Measurements from ENCODE around the gene LARP1B.
"Not testable (repeated sequence)": the region's sequence is repeated elsewhere in the genome, so short reads cannot be mapped to it uniquely, and the experiment has no call there.

LARP1B gene

DNA sequence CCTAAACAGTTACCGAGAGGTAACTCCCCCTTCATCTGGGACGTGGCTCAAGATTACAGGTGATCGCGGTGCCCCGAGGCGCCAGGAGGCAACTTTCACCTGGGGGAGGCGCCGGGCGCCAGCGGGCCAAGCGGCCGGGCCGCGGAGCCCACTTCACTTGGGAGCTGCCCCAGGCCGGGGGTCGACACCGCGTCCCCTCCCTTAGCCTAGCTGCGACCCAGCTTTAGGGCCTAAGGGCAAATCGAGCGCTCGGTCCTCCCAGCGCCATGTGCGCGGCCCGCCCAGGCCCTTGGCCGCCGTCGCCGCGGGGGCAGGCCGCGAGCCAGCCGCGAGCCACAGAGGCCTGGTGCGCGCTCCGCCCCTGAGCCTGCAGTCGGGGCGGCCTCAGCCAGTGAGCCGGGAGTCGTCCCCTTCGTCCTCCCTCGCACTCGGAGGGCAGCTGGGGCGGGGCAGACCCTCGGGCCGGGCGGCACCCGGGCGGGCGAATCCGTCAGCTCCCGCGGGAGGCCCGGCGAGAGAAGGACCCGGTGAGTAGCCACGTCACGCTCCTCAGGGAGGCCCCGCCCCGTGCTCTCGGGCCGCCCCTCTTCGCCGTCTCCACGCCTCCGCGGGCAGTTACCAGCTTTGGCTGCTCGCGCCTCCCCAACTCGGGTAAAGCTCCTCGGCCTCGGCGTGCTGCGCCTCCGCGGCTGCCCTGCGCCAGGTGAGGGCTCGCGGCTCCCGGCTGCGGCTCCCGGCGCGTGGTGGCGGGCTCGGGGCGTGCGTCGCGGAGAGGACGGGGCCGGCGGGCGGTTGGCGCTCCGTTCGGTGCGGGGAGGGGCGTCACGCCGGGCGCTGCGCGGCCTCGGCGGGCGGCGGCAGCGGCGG lies at the start of gene LARP1B:
TSS of gene LARP1B (plus strand) at position 614 of the 867 bp plus-strand sequence. CDS start 13,640 bp downstream, outside the sequence.
- no peaks in the 10 kb centered on the region; the same call in 1 of the 2 replicates for H3K36me3 ChIP-seq
- H3K9me3 ChIP-seq (ENCODE audit: severe bottlenecking): no peaks in the 10 kb centered on the region
- DNase-seq: peak; percentile 99
- H3K27me3 ChIP-seq (ENCODE audit: insufficient read depth, low read depth, severe bottlenecking): no peaks in the 10 kb centered on the region
- peak within 1 kb of the TSS; percentile 90 for H3K27ac ChIP-seq
- H3K4me3 ChIP-seq (ENCODE audit: low read depth, low read length): peak within 1 kb of the TSS; percentile 72
- TF ChIP-seq, protein P1, sequence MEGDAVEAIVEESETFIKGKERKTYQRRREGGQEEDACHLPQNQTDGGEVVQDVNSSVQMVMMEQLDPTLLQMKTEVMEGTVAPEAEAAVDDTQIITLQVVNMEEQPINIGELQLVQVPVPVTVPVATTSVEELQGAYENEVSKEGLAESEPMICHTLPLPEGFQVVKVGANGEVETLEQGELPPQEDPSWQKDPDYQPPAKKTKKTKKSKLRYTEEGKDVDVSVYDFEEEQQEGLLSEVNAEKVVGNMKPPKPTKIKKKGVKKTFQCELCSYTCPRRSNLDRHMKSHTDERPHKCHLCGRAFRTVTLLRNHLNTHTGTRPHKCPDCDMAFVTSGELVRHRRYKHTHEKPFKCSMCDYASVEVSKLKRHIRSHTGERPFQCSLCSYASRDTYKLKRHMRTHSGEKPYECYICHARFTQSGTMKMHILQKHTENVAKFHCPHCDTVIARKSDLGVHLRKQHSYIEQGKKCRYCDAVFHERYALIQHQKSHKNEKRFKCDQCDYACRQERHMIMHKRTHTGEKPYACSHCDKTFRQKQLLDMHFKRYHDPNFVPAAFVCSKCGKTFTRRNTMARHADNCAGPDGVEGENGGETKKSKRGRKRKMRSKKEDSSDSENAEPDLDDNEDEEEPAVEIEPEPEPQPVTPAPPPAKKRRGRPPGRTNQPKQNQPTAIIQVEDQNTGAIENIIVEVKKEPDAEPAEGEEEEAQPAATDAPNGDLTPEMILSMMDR (IDR thresholded peaks at IDR 0.05; ENCODE audit: low read depth, low read length): 0 out of 2 replicates have a peak, but pooled peaks have one; percentile 10

DNA sequence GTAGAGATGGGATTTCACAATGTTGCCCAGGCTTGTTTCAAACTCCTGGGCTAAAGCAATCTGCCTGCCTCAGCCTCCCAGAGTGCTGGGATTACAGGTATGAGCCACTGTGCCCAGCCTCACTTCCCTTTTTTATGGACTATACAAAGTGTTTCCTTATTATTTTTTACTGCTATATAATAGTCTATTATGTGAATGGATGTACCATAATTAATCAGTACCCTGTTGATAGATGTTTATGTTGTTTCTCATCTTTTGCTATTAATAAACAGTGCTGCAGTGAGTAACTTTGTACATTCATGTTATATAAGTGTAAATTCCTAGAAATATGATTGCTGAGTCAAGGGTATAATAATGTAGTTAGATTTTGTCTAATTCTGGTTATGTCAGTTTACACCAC lies 35.8 kb upstream of the LARP1B start:
- no peak overlapping the region for H3K27ac ChIP-seq
- H3K9me3 ChIP-seq (ENCODE audit: severe bottlenecking): no peaks in the 10 kb centered on the region
- no peak overlapping the region for H3K4me3 ChIP-seq (ENCODE audit: low read depth, low read length)
- TF ChIP-seq, protein P1 (IDR thresholded peaks at IDR 0.05; ENCODE audit: low read depth, low read length): no peak
- H3K36me3 ChIP-seq: peaks cover 86% of the 10 kb centered on the region
- no peaks in the 10 kb centered on the region for H3K27me3 ChIP-seq (ENCODE audit: insufficient read depth, low read depth, severe bottlenecking)
- no peak for DNase-seq

DNA sequence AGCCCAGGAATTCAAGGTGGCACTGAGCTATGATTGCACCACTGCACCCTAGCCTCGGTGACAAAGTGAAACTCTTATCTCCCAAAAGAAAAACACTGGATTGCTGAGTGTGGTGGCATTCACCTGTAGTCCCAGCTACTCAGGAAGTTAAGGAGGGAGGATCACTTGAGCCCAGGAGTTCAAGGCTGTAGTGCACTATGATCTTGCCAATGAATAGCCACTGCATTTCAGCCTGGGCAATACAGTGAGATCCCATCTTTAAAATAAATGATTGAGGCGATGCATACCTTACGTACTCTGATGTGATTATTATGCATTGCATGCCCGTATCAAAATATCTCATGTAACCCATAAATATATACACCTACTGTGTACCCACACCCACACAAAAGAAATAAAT lies 31.2 kb upstream of the LARP1B start:
- peaks cover 50% of the 10 kb centered on the region for H3K36me3 ChIP-seq
- H3K4me3 ChIP-seq (ENCODE audit: low read depth, low read length): no peak overlapping the region
- no peak for DNase-seq
- H3K9me3 ChIP-seq (ENCODE audit: severe bottlenecking): no peaks in the 10 kb centered on the region
- H3K27ac ChIP-seq: no peak overlapping the region
- no peaks in the 10 kb centered on the region for H3K27me3 ChIP-seq (ENCODE audit: insufficient read depth, low read depth, severe bottlenecking)
- TF ChIP-seq, protein P1 (IDR thresholded peaks at IDR 0.05; ENCODE audit: low read depth, low read length): no peak

GRCh38 chr4:128031756-128032384 lies 29.2 kb upstream of the LARP1B start:
- H3K27me3 ChIP-seq (ENCODE audit: insufficient read depth, low read depth, severe bottlenecking): no peaks in the 10 kb centered on the region
- DNase-seq: no peak
- H3K9me3 ChIP-seq (ENCODE audit: severe bottlenecking): no peaks in the 10 kb centered on the region
- H3K27ac ChIP-seq: no peak overlapping the region
- TF ChIP-seq, protein P1 (IDR thresholded peaks at IDR 0.05; ENCODE audit: low read depth, low read length): no peak
- peaks cover 39% of the 10 kb centered on the region for H3K36me3 ChIP-seq
- H3K4me3 ChIP-seq (ENCODE audit: low read depth, low read length): no peak overlapping the region

- no peaks in the 10 kb centered on the region for H3K9me3 ChIP-seq (ENCODE audit: severe bottlenecking)
- H3K27me3 ChIP-seq (ENCODE audit: insufficient read depth, low read depth, severe bottlenecking): no peaks in the 10 kb centered on the region
- no peak overlapping the region for H3K27ac ChIP-seq
- H3K36me3 ChIP-seq: peaks cover 6% of the 10 kb centered on the region; the same call in 1 of the 2 replicates
- TF ChIP-seq, protein P1 (IDR thresholded peaks at IDR 0.05; ENCODE audit: low read depth, low read length): no peak
- DNase-seq: no peak
- H3K4me3 ChIP-seq (ENCODE audit: low read depth, low read length): no peak overlapping the region
These were observed 21.5 kb upstream of the LARP1B start for GRCh38 chr4:128039568-128039967.

DNA sequence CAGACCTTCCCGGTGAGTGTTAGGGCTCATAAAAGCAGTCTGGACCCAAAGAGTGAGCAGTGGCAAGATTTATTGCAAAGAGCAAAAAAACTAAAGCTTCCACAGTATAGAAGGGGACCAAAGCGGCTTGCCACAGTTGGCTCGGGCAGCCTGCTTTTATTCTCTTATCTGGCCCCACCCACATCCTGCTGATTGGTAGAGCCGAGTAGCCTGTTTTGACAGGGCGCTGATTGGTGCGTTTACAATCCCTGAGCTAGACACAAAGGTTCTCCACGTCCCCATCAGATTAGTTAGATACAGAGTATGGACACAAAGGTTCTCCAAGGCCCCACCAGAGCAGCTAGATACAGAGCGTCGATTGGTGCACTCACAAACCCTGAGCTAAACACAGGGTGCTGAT lies 14.1 kb upstream of the LARP1B start:
- not testable (repeated sequence) for DNase-seq; H3K36me3 ChIP-seq; H3K4me3 ChIP-seq (ENCODE audit: low read depth, low read length); H3K9me3 ChIP-seq (ENCODE audit: severe bottlenecking); H3K27ac ChIP-seq; H3K27me3 ChIP-seq (ENCODE audit: insufficient read depth, low read depth, severe bottlenecking)

DNA sequence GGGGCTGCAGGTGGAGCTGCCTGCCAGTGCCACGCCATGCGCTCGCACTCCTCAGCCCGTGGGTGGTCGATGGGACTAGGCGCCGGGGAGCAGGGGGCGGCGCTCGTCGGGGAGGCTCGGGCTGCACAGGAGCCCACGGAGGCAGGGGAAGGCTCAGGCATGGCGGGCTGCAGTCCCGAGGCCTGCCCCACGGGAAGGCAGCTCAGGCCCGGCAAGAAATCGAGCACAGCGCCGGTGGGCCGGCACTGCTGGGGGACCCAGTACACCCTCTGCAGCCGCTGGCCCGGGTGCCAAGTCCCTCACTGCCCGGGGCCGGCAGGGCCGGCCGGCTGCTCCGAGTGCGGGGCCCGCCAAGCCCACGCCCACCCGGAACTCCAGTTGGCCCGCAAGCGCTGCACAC lies 13.6 kb upstream of the LARP1B start:
- H3K27me3 ChIP-seq (ENCODE audit: insufficient read depth, low read depth, severe bottlenecking); H3K36me3 ChIP-seq; H3K4me3 ChIP-seq (ENCODE audit: low read depth, low read length); H3K27ac ChIP-seq; DNase-seq; H3K9me3 ChIP-seq (ENCODE audit: severe bottlenecking): not testable (repeated sequence)

Data from WERI-Rb-1 (cell line).